Spleen (tissue), 11 donors: Measurements from ENCODE around the gene INPP4B. TPM values are rescaled to one million over a fixed set of nuclear protein-coding genes. Genes with fewer than 3 reads are reported as not detected.
A peak's percentile ranks its signal among the peaks of the same experiment; 100 is the strongest.

Experiments used
- DNase-seq: peaks from one replicate; pipeline ENCODE4 v3.0.0-alpha.2; 2020
- H3K27ac ChIP-seq, 8 donors: fragments of 200-600 bp; sonication (generic) in 7 of 8; 1 replicate in 4 of 8; 2 replicates in 4 of 8; pipeline versions ENCODE4 v1.5.0 to v1.8.0; 2016 to 2021; ENCODE audit warnings: inconsistent platforms in 4 of 8, mild to moderate bottlenecking in 4 of 8, moderate library complexity in 1 of 8
- H3K27me3 ChIP-seq, 7 donors: fragments of 200-600 bp; sonication (generic) in 6 of 7; replicated peaks in 1 of 7; 1 replicate in 4 of 7; 2 replicates in 3 of 7; pipeline versions ENCODE4 v1.5.0 to v1.8.0; 2016 to 2021; ENCODE audit warnings: inconsistent platforms in 3 of 7, mild to moderate bottlenecking in 1 of 7
- H3K36me3 ChIP-seq, 6 donors: fragments of 200-600 bp; sonication (generic) in 5 of 6; 1 replicate in 4 of 6; 2 replicates in 2 of 6; pipeline versions ENCODE4 v1.5.0 to v1.8.0; 2016 to 2021; ENCODE audit warnings: inconsistent platforms in 2 of 6
- H3K4me1 ChIP-seq, 6 donors: fragments of 200-600 bp; sonication (generic) in 5 of 6; 1 replicate in 3 of 6; 2 replicates in 3 of 6; pipeline versions ENCODE4 v1.5.0 to v1.8.0; 2016 to 2021; ENCODE audit warnings: inconsistent platforms in 3 of 6
- H3K4me3 ChIP-seq, 8 donors: fragments of 200-600 bp; sonication (generic) in 7 of 8; 1 replicate in 4 of 8; 2 replicates in 4 of 8; pipeline versions ENCODE4 v1.5.0 to v1.8.0; 2016 to 2021; ENCODE audit warnings: inconsistent platforms in 4 of 8, mild to moderate bottlenecking in 4 of 8, moderate library complexity in 2 of 8
- H3K9me3 ChIP-seq, 8 donors: fragments of 200-600 bp; sonication (generic) in 7 of 8; 1 replicate in 4 of 8; 2 replicates in 4 of 8; pipeline versions ENCODE4 v1.5.0 to v1.8.0; 2016 to 2021; ENCODE audit warnings: inconsistent platforms in 4 of 8
- CTCF ChIP-seq, 11 experiments: fragments of 200-600 bp in 7 of 11; fragments of 450-650 bp in 4 of 11; sonication (generic) in 4 of 11; IDR thresholded peaks in 8 of 11; conservative IDR thresholded peaks in 3 of 11; 1 replicate in 7 of 11; 2 replicates in 4 of 11; pipeline versions ENCODE4 v1.4.0 to v1.8.0; 2016 to 2021; ENCODE audit warnings: antibody characterized with exemption in 11 of 11, inconsistent platforms in 4 of 11, mild to moderate bottlenecking in 1 of 11
- POLR2A ChIP-seq, 3 donors: fragments of 450-650 bp; IDR thresholded peaks; one replicate each; pipeline ENCODE4 v1.5.1; 2017; ENCODE audit warnings: antibody characterized with exemption in 3 of 3, mild to moderate bottlenecking in 1 of 3
- POLR2AphosphoS5 ChIP-seq, 3 donors: sonication (generic); formaldehyde crosslinking; IDR thresholded peaks; one replicate each; pipeline ENCODE4 v1.5.1; 2017; ENCODE audit warnings: antibody characterized with exemption in 3 of 3
- WGBS, 5 donors: extraction: QIAGEN DNeasy Blood & Tissue Kit in 3 of 5; methylation state at CpG; one replicate each; pipeline versions ENCODE4 v1.1.5 to v1.1.7; 2013 to 2018; 5-methylcytosine and 5-hydroxymethylcytosine counted together
- intact Hi-C: fragments of 100-400 bp; cut with DNase I; formaldehyde crosslinking; loops from one replicate; pipeline ENCODE4 v1.15.0; 2023; ENCODE audit warnings: low total_unique reads
- polyA plus RNA-seq, 3 donors: library from polyadenylated mRNA; stranded (reverse); fragments of 200-250 nt; gene quantifications; one replicate each; pipeline ENCODE4 v1.2.1, GENCODE V29; 2013
- total RNA-seq, 7 donors: library from RNA; depleted of rRNA in 3 of 7; stranded (reverse); fragments of >200 nt in 3 of 7; fragmentation: NEBNext Ultra II Directional in 4 of 7; extraction: Animal tissue kit (Norgen Biotek cat#: 25700) in 4 of 7; gene quantifications; one replicate each; pipeline versions ENCODE4 v1.1.0 to v1.2.1, GENCODE V29; 2016 to 2021
- donor health status: healthy with polysubstance abuse.
- donor health status: DM: no; HTN: no; CAD: no; lungs with moderate emphysema.
- donor health status: DM: no; HTN: no; CAD: no.
- donor health status: Bipolar disorder and iron deficiency.
- donor health status: healthy.
- donor health status: DM: no; HTN: no; CAD: no.
- donor health status: DM: yes; HTN: yes; CAD: no.

INPP4B gene
- total and polyA plus RNA-seq, 10 donors: 0.78 to 31.6 (median 26.8) TPM

GRCh38 chr4:142558851-142559250 is 287.2 kb downstream of the INPP4B start:
- TF ChIP-seq POLR2A (IDR thresholded peaks at IDR 0.05): no peak
- intact Hi-C loops: no loop called here
- Histone ChIP-seq H3K4me3 (no peak overlapping the region), H3K4me1 (no peaks in the 10 kb centered on the region), H3K36me3 (no peaks in the 10 kb centered on the region), H3K27ac (no peak overlapping the region), H3K9me3 (no peaks in the 10 kb centered on the region), H3K27me3 (no peaks in the 10 kb centered on the region)
- WGBS, 5 donors: 76 to 88% (median 80%) methylated on average over 4 of the region's 4 CpGs
- no peak for DNase-seq

- Histone ChIP-seq H3K4me1 (no peaks in the 10 kb centered on the region), H3K4me3 (peak overlapping the region in 1 of 8 donors; percentile 12), H3K36me3 (no peaks in the 10 kb centered on the region), H3K27me3 (no peaks in the 10 kb centered on the region), H3K9me3 (no peaks in the 10 kb centered on the region), H3K27ac (peak overlapping the region in 1 of 8 donors; percentile 23)
- TF ChIP-seq POLR2AphosphoS5 (IDR thresholded peaks at IDR 0.05) (no peak), CTCF (IDR thresholded peaks at IDR 0.05 in 8 of 11, conservative IDR thresholded peaks at IDR 0.05 in 3 of 11) (no peak), POLR2A (IDR thresholded peaks at IDR 0.05) (no peak)
- intact Hi-C loops: no loop called here
- DNase-seq: no peak
- WGBS, 5 donors: 86 to 91% (median 90%) methylated on average over 4 of the region's 4 CpGs
Measured at GRCh38 chr4:142557239-142557801, 288.8 kb downstream of the INPP4B start.

- no peak for DNase-seq
- Histone ChIP-seq H3K27ac (peak overlapping the region in 1 of 8 donors; percentile 23), H3K4me1 (no peaks in the 10 kb centered on the region), H3K4me3 (peak overlapping the region in 1 of 8 donors; percentile 12), H3K27me3 (no peaks in the 10 kb centered on the region), H3K36me3 (no peaks in the 10 kb centered on the region), H3K9me3 (no peaks in the 10 kb centered on the region)
- 86 to 95% (median 90%) methylated on average over 9 of the region's 9 CpGs for WGBS, 5 donors
- TF ChIP-seq CTCF (IDR thresholded peaks at IDR 0.05 in 8 of 11, conservative IDR thresholded peaks at IDR 0.05 in 3 of 11): no peak
- TF ChIP-seq POLR2A (IDR thresholded peaks at IDR 0.05): no peak
- no peak for TF ChIP-seq POLR2AphosphoS5 (IDR thresholded peaks at IDR 0.05)
- intact Hi-C loops: no loop called here
Measured at GRCh38 chr4:142556570-142557238, 289.4 kb downstream of the INPP4B start.

- DNase-seq: no peak
- no peak overlapping the region for H3K4me3 ChIP-seq
- H3K27ac ChIP-seq: no peak overlapping the region
- H3K4me1 ChIP-seq: no peaks in the 10 kb centered on the region
- H3K36me3 ChIP-seq: no peaks in the 10 kb centered on the region
- intact Hi-C loops: no loop called here
- 36 to 86% (median 79%) methylated on average over 1 of the region's 1 CpG for WGBS, 5 donors
- no peaks in the 10 kb centered on the region for H3K9me3 ChIP-seq
- TF ChIP-seq POLR2AphosphoS5 (IDR thresholded peaks at IDR 0.05) (no peak), CTCF (IDR thresholded peaks at IDR 0.05 in 8 of 11, conservative IDR thresholded peaks at IDR 0.05 in 3 of 11) (no peak), POLR2A (IDR thresholded peaks at IDR 0.05) (no peak)
- no peaks in the 10 kb centered on the region for H3K27me3 ChIP-seq
Measured at GRCh38 chr4:142556048-142556447, 290.1 kb downstream of the INPP4B start.
